NCI-H2029 treated with DMSO at 0.1 percent for 48 hours (cell line): Measurements from ENCODE around the gene TTC3.
A peak's percentile ranks its signal among the peaks of the same experiment; 100 is the strongest.
"Not testable (repeated sequence)": the region's sequence is repeated elsewhere in the genome, so short reads cannot be mapped to it uniquely, and the experiment has no call there.

Source experiments
- DNase-seq: peaks from one replicate; lab custom pipeline; 2025; lab: John Stamatoyannopoulos, UW

The TTC3 gene

GRCh38 chr21:37196847-37197246 lies 123.8 kb downstream of the TTC3 start:
- no peak for DNase-seq

GRCh38 chr21:37197746-37198145 lies 124.7 kb downstream of the TTC3 start:
- no peak for DNase-seq

- DNase-seq = no peak
Measured at GRCh38 chr21:37199057-37199924, 126.2 kb downstream of the TTC3 start.

GRCh38 chr21:37200641-37201480 lies 127.8 kb downstream of the TTC3 start:
- DNase-seq = no peak

- DNase-seq = no peak
Measured at GRCh38 chr21:37202221-37203110, 129.4 kb downstream of the TTC3 start.

GRCh38 chr21:37204580-37204979 lies 131.5 kb downstream of the TTC3 start:
- no peak for DNase-seq

- DNase-seq = no peak
Measured at GRCh38 chr21:37206496-37206895, 133.4 kb downstream of the TTC3 start.

GRCh38 chr21:37207441-37208009 lies 134.5 kb downstream of the TTC3 start:
- DNase-seq = peak; percentile 83

- DNase-seq = peak; percentile 83
Measured at GRCh38 chr21:37208056-37208721, 135.1 kb downstream of the TTC3 start.

GRCh38 chr21:37208741-37209225 lies 135.7 kb downstream of the TTC3 start:
- DNase-seq = no peak

- no peak for DNase-seq
Measured at GRCh38 chr21:37210130-37210529, 137.1 kb downstream of the TTC3 start.

- no peak for DNase-seq
Measured at GRCh38 chr21:37210799-37211198, 137.7 kb downstream of the TTC3 start.

- no peak for DNase-seq
Measured at GRCh38 chr21:37214952-37215351, 141.9 kb downstream of the TTC3 start.

- DNase-seq = no peak
Measured at GRCh38 chr21:37219761-37220432, 146.8 kb downstream of the TTC3 start.

- DNase-seq = no peak
Measured at GRCh38 chr21:37220433-37220980, 147.5 kb downstream of the TTC3 start.

- peak; percentile 86 for DNase-seq
Measured at GRCh38 chr21:37220981-37221664, 148.1 kb downstream of the TTC3 start.

- DNase-seq = not testable (repeated sequence)
Measured at GRCh38 chr21:37222248-37222647, 149.2 kb downstream of the TTC3 start.

- DNase-seq = no peak
Measured at GRCh38 chr21:37223804-37224345, 150.8 kb downstream of the TTC3 start.
